GM18507 (cell line): Measurements from ENCODE around the gene CNTFR.
"Not testable (repeated sequence)": the region's sequence is repeated elsewhere in the genome, so short reads cannot be mapped to it uniquely, and the experiment has no call there.

ENCODE experiments used
- DNase-seq: peaks from one replicate; pipeline ENCODE4 v3.0.0; 2011; ENCODE audit warnings: low read depth; ENCODE audit not compliant: insufficient read length; ENCODE audit errors: extremely low spot score
- FAIRE-seq: peaks from 2 replicates; lab custom pipeline; 2011; peaks lifted over from hg19 to GRCh38; lab: Jason Lieb, UNC

CNTFR gene, protein sequence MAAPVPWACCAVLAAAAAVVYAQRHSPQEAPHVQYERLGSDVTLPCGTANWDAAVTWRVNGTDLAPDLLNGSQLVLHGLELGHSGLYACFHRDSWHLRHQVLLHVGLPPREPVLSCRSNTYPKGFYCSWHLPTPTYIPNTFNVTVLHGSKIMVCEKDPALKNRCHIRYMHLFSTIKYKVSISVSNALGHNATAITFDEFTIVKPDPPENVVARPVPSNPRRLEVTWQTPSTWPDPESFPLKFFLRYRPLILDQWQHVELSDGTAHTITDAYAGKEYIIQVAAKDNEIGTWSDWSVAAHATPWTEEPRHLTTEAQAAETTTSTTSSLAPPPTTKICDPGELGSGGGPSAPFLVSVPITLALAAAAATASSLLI

DNA sequence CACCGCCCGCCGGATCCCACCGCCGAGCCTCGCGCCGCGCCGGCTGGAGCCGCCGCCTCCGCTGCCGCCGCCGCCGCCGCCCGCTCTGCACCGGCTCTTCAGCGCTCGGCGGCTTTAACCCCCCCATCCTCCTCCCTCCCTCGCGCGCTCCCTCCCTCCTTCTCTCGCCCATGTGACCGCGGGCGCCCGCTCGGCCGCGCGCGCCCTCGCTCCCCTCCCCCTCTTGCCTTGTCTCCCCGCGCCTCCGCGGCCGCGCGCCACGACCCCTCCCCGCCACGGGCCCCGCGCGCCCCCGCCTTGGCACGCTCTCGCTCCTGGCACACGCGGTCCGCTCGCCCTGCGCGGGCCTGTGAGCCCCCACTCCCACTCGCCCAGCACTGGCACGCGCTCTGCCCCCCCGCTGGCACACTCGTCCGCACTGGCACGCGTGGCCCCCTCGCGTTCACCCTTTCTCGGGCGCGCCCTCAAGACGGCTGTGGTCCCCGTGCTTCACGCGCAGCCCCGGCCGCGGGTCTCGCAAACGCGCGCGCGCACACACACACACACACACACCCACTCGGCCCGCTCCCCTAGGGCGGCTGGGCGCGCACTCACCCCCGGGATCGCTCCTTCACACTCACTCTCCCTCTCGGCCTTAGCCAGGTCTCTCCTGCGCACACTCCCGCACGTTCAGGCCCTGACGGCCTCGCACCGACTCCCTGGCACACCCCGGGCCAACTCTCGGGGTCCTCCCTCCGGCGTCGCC lies at the start of gene CNTFR:
Gene CNTFR, minus strand, starts transcription at position 89 of the 745 bp plus-strand sequence. CDS start 20,743 bp downstream, outside the sequence.
- FAIRE-seq (no peak), DNase-seq (no peak)

DNA sequence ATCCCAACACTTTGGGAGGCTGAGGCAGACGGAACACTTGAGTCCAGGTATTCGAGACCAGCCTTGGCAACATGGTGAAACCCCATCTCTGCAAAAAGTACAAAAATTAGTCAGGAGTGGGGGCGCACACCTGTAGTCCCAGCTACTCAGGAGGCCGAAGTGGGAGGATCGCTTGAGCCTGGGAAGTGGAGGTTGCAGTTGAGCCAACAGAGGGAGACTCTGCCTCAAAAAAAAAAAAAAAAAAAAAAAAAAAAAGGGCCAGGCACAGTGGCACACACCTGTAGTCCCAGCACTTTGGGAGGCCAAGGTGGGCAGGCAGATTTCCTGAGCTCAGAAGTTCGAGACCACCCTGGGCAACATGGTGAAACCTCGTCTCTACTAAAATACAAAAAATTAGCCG lies 49.8 kb upstream of the CNTFR start:
- FAIRE-seq, DNase-seq: not testable (repeated sequence)

GRCh38 chr9:34638138-34638445 lies 48.6 kb upstream of the CNTFR start:
- FAIRE-seq (no peak), DNase-seq (no peak)

DNA sequence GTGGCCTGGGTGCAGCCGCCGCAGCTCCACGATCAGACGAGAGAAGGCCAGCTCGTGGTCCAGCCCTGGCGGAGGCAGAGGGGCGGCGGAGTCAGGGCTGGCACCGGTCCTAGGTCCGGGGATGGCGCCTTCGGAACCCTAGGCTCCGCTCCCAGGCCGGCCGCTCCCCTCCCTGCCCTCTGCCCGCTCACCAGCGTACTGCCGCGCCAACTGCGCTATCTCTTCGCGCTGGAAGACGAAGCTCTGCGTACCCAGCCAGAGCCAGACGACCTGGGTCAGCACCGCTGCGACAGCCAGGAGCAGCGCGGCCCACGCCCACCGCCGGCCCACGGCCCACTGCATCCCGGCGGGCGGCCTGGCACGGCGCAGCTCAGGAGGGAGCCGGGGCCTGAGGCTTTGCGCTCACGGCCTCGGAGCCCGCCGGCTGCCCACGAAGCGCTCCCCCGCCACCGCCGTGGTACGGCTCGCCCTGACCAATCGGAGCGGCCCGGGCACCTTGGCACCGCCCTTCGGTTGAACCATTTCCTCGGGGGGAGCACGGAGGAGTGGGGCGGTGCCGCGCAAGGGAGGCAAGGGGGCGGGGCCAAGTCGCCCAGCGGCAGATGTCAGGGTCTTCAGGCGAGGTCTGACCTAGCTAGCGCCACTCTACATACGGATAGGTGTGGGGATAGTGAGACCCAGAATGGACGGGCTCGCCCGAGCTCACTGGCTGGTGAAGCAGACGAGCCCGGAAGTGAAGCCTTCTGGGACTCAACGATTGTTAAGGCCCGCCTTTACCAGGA lies 48.0 kb upstream of the CNTFR start, which contains the start of gene SIGMAR1:
Gene SIGMAR1, minus strand, starts transcription at position 432 of the 782 bp plus-strand sequence. Its CDS starts 90 bp downstream, at position 342.
- DNase-seq, result peak; percentile 83
- FAIRE-seq, result peak; percentile 86

- FAIRE-seq (no peak), DNase-seq (no peak)
Measured at GRCh38 chr9:34636791-34637355, 47.3 kb upstream of the CNTFR start.

DNA sequence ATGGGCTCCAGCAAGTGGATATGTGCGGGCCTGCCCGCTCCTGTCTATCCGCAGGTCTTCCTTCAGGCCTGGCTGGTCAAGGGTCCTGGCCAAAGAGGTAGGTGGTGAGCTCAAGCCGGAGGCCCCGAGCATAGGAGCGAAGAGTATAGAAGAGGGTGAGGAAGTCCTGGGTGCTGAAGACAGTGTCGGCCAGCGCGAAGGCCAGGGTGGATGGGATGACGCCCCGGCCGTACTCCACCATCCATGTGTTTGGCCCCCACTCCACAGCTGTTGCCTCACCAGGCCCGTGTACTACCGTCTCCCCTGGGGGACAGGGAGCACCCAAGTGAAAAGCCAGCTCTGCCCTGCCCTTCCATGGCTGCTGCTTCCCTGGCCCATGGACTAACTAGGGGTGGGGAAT lies 46.0 kb upstream of the CNTFR start:
- FAIRE-seq (no peak), DNase-seq (no peak)

DNA sequence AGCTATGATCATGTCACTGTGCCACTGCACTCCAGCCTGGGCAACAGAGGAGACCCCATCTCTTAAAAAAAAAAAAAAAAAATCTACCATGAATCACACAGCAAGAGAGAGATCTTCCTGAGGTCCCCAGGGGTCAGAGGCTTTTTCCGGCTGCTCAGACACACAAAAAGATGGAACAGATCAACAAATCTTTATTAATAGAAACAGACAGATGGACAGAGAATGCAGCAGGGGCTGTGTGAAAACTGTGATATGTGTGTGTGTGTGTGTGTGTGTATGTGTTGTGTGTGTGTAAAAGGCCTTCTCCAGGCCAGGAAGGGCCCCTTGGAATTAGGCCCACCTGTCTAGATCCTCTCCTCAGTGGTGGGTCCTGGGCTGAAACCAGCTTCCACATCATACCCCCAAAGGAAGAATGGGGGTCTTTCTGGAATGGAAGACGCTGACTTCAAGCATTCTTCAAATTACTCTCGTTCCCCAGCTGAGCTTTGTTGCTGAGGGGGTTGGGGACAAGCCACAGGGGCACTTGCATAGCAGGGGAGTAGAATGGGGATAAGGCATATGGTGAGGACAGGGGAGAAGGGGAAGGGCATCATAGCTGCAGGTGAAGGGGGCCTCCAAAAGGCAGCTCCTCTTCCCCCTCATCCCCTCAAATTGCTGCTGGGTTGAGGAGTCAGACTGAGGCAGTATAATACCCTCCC lies 45.2 kb upstream of the CNTFR start:
- DNase-seq, result no peak
- FAIRE-seq, result no peak

- no peak for DNase-seq
- peak; percentile 88 for FAIRE-seq
Measured at GRCh38 chr9:34633851-34634550, 44.5 kb upstream of the CNTFR start.

- no peak for DNase-seq
- FAIRE-seq, result no peak
Measured at GRCh38 chr9:34633166-34633565, 43.6 kb upstream of the CNTFR start.

GRCh38 chr9:34630402-34631154 lies 41.1 kb upstream of the CNTFR start:
- DNase-seq, result no peak
- FAIRE-seq, result no peak

GRCh38 chr9:34629491-34629808 lies 39.9 kb upstream of the CNTFR start:
- FAIRE-seq (no peak), DNase-seq (no peak)

DNA sequence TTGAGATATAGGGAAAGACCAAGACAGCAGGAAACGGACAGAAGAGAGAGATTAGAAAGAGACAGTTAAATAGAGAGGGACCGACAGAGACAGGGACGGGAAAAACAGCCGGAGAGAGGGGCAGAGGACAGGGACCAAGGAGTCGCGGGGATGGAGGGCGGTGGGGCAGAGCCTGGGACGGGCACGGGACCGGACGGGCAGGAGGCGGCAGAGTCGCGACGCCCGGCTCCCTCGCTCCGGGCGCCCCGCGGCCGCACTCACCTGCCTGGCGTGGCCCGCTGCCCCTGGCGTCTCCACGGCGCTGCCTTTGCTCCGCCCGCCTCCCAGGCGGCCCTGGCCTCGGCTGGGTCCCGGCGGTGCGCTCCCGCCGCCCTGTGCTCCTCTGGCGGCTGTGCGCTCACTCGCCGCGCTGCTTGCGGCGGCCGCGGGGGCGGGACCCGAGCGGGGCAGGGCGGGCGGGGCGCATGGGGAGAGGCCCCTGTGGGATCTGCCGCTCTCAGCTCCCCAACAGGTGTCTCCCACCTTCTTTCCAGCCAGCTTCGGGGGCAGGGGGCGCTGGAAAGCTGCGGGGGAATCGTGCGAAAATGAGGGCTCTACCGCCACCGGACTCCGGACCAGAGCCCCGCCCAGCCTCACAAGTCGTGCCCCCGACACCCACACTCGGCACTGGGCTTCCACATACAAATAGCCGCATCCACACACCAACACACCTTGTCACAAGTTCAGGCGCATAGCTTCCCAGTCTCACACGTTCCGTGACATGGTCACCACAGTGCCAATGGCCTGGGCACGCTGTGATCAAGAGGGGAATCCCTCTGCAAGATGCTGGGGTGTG lies 39.3 kb upstream of the CNTFR start, which contains the start of gene ARID3C:
Gene ARID3C, minus strand, starts transcription at position 411 of the 835 bp plus-strand sequence. CDS start 1,052 bp downstream, outside the sequence.
- no peak for DNase-seq
- FAIRE-seq, result peak; percentile 5

DNA sequence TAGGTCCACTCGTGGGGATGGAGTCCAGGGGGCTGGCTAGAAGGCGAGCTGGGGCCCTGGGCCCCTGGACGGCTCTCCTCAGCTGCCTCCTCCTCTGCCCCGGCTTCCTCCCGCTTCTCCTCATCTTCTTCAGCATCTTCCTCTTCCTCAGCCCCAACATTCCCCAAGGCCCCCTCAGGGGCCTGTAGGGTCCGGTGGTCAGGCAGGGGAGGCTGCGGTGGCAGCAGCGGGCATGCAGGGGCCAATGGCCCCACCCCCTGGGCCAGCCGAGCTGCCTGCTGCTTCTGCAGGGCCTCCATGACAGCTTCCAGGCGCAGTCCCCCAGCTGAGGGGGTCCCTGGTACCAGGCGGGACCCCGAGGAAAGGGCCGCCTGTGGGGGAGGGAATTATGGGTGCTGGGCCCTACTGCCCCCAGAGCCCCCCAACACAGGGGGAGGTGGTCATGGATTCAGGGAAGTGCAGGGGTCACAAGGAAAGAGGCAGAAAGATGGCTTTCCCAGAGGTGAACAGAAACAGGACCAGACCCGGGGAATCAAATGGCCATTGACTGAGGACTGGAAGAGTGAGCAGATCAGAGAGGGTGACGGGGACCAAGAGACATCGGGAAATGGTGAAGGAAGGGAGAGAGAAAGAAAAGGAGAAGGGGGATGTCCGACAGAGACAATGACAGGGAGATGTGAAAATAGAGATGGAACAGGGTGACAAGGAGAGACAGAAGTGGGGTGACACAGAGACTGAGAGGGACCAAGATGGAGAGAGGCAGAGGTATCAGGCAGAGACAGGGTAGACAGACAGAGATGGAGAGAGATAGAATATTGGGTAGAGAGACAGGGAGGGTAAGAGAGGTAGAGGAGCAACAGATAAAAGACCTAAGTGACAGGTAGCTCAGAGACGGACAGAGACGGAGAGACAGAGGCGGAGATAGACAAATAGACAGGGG lies 38.5 kb upstream of the CNTFR start:
- no peak for DNase-seq
- no peak for FAIRE-seq

DNA sequence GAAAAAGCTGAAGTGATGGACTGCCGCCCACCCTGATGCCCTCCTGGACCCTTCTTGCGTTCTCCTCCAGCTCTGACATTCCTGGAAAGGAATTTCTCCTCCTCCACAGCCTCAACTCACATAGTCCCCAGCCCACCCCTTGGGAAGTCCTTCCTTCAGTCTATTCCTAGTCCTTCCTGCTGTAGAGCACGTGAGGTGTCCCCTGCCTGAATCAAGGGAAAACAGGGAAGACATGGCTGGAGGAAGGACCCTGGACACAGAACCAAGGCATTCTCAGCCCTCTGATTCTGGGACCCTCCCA lies 35.6 kb upstream of the CNTFR start:
- FAIRE-seq (no peak), DNase-seq (no peak)

DNA sequence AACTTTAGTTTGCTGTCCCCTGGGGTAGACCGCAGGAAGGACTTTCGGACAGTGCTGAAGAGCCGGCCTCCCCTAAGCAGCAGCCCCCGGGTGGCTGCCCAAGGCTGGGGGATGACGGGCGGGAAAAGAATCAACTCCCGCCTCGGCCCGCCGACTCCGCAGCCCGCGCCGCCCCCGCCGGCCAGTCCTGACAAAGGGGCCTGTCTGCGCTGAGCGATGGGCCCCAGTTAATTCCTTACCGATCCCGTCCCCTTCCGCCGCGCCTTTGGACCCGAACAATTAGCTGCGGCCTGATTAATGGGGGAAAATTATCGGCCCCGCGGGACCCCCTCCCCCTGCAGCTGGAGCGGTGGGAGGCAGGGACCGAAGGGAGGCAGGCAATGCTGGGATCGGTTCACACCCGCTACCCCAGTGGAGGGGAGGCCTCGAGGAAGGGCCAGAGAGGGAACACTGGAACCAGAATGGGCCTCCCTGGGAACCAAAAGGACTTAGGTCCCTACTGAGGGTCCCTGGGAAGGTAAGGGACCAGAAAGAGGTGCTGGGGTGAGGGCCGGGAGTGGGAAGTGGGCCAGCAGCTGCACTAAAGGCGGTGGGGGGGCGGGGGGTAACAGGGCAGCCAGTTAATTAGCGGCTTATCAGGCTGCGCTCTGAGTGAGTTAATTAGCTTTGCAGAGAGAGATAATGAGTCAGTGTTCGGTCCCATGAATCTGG lies 35.1 kb upstream of the CNTFR start:
- FAIRE-seq, result no peak
- no peak for DNase-seq
